Subcutaneous abdominal adipose tissue (tissue), 5 donors: ENCODE results near the gene OR4D9.
"Not testable (repeated sequence)": the region's sequence is repeated elsewhere in the genome, so short reads cannot be mapped to it uniquely, and the experiment has no call there.

Experiments
- H3K27ac ChIP-seq: one replicate; pipeline ENCODE4 v1.7.0; 2013; ENCODE audit warnings: low read depth, mild to moderate bottlenecking, inconsistent platforms, low read length, moderate library complexity
- H3K27me3 ChIP-seq, 5 donors: one replicate each; pipeline ENCODE4 v1.7.0; 2013; ENCODE audit warnings: low read length in 5 of 5, inconsistent platforms in 1 of 5; ENCODE audit not compliant: control insufficient read depth in 5 of 5, insufficient read depth in 4 of 5
- H3K36me3 ChIP-seq, 5 donors: one replicate each; pipeline ENCODE4 v1.7.0; 2013; ENCODE audit warnings: low read length in 5 of 5; ENCODE audit not compliant: control insufficient read depth in 5 of 5, insufficient read depth in 5 of 5
- H3K4me1 ChIP-seq, 5 donors: one replicate each; pipeline ENCODE4 v1.7.0; 2013; ENCODE audit warnings: low read length in 5 of 5, mild to moderate bottlenecking in 3 of 5, moderate library complexity in 1 of 5; ENCODE audit not compliant: control insufficient read depth in 5 of 5, insufficient read depth in 5 of 5
- H3K4me3 ChIP-seq, 5 donors: one replicate each; pipeline ENCODE4 v1.7.0; 2013; ENCODE audit warnings: low read length in 5 of 5, low read depth in 1 of 5
- H3K9ac ChIP-seq, 5 donors: one replicate each; pipeline ENCODE4 v1.7.0; 2013; ENCODE audit warnings: low read length in 5 of 5, mild to moderate bottlenecking in 4 of 5, moderate library complexity in 3 of 5
- H3K9me3 ChIP-seq, 5 donors: one replicate each; pipeline ENCODE4 v1.7.0; 2013; ENCODE audit warnings: low read length in 5 of 5; ENCODE audit not compliant: control insufficient read depth in 5 of 5
- donor health status: healthy.
- donor health status: healthy.
- donor health status: healthy.
- donor health status: healthy.
- donor health status: healthy.

OR4D9 gene

DNA sequence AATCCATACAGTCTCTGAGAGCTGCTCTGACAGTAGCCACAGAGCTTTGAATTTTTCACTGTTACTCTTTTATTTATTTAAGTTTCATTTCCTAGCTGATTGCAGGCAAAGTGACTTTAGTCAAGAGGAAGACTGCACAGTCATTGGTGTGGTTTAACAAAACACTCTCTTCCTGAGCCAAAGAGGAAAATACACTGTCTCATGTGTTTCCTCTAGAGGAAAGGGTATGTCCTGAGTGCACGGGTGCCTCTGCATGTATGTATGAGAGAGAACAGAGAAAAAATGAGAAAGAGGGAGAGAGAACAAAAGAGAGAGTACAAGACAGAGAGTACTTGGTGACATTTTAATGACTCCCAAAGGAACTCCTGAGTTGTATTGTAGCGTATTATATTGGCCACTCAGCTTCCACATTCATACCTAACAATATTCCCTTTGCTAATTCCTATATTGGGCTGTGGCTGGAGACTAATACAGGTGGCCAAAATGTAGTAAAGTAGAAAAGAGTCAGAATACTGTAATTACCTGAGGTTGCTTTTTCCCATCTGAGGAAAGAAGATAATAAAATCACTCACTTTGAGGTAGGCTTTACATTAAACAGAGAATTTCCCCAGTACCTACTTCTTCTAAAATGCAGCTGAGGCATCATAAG lies at the start of gene OR4D9:
Gene OR4D9 (plus strand): TSS at position 599 of the 649 bp plus-strand sequence. CDS start 3,374 bp downstream, outside the sequence.
- Histone ChIP-seq H3K9ac (no peak within 1 kb of the TSS), H3K27me3 (peaks cover 0 to 3% (median 0%) of the 10 kb centered on the region in 5 donors), H3K27ac (no peak within 1 kb of the TSS), H3K36me3 (no peaks in the 10 kb centered on the region), H3K4me1 (peaks cover 0 to 23% (median 7%) of the 10 kb centered on the region in 5 donors), H3K4me3 (peak within 1 kb of the TSS in 1 of 5 donors; percentile 28), H3K9me3 (no peaks in the 10 kb centered on the region)

DNA sequence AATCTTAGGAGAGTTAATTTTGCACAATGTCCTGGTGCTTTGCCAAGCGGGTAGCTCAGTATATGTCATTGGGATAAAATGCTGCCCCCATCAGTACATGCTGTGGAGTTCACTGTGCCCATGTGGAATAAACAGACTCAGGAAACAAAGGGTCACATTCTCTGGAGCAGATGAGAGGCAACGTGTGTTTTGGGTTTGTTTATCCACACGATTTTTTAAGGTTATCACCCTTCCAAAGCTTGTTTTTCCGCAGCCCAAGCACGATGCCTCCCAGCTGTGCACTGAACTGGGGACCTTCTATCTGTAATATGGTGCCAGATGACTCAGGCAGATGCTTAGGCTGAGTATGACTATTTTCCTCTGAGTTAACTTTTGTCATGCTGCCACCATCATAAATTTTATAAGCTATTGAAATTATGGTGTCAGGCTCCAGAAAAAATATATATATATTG lies 48.1 kb upstream of the OR4D9 start:
- no peak overlapping the region for H3K9ac ChIP-seq
- H3K9me3 ChIP-seq, result no peaks in the 10 kb centered on the region

DNA sequence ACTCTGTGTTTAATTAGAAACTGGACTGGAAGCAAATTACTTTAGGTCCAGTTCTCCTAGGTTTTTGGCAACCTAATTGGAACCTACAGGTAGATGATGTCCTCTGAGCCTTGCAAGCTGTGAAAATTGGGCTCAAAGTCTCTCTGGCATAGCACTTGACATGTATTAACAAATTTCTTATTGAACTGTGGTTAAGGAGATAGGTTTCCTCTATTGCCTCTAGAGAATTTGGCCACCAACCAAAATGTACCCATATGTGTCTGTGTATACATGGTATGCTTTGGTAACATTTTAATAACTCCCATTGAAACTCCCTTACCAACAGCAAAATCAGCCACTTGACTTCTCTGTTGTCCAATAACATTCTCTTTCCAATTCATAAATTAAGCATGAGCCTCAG lies 38.3 kb upstream of the OR4D9 start, which contains the start of gene OR4D10:
Gene OR4D10 (plus strand): TSS at position 301 of the 400 bp plus-strand sequence. CDS start 4,115 bp downstream, outside the sequence.
- H3K4me1 ChIP-seq, result no peaks in the 10 kb centered on the region
- H3K36me3 ChIP-seq, result no peaks in the 10 kb centered on the region
- H3K9ac ChIP-seq, result no peak within 1 kb of the TSS
- no peaks in the 10 kb centered on the region for H3K27me3 ChIP-seq
- H3K27ac ChIP-seq, result no peak within 1 kb of the TSS
- H3K4me3 ChIP-seq, result no peak within 1 kb of the TSS
- no peaks in the 10 kb centered on the region for H3K9me3 ChIP-seq

More for the DNA sequence above, 48.1 kb upstream of the OR4D9 start:
- Histone ChIP-seq H3K36me3 (no peaks in the 10 kb centered on the region), H3K27me3 (no peaks in the 10 kb centered on the region), H3K27ac (no peak overlapping the region), H3K4me3 (no peak overlapping the region), H3K4me1 (no peaks in the 10 kb centered on the region)

DNA sequence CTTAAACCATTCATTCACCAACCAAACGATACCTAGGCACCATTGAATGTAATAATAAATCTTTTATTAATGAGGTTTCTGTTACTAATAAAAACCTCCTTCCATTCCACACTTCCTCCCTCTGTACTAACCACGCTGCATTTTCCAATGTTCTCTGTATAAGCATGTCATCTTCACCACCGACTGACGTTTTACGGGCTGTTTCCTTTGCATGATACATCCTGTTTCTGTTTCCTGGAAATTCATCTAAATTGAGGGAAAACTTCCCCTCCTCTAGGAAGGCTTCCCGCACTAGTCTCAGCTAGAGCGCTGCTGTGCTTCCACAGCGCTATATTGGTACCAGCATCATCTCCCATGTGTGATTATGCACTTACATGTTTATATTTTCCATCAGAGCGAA lies 36.2 kb upstream of the OR4D9 start:
- peaks cover 0 to 4% (median 0%) of the 10 kb centered on the region in 5 donors for H3K4me1 ChIP-seq
- H3K9ac ChIP-seq, result no peak overlapping the region
- H3K27me3 ChIP-seq, result no peaks in the 10 kb centered on the region
- H3K27ac ChIP-seq, result no peak overlapping the region
- H3K9me3 ChIP-seq, result no peaks in the 10 kb centered on the region
- no peak overlapping the region for H3K4me3 ChIP-seq
- no peaks in the 10 kb centered on the region for H3K36me3 ChIP-seq

DNA sequence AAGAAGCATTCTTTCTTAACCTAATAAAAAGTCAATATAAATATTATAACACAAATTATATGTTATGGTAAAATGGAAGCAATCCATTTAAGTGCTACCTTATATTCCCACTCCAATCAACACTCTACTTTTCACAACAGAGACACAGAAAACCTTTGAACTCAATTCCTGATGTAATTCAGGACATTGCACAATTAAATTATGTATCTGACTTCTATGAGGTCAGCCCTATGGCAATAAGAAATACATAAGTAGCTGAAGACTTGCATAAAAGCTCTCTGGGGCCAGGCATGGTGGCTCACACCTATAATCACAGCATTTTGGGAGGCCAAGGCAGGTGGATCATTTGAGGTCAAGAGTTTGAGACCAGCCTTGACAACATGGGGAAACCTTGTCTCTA lies 31.4 kb upstream of the OR4D9 start:
- H3K9me3 ChIP-seq, result no peaks in the 10 kb centered on the region
- no peak overlapping the region for H3K27ac ChIP-seq
- H3K4me3 ChIP-seq, result no peak overlapping the region
- H3K36me3 ChIP-seq, result no peaks in the 10 kb centered on the region
- peaks cover 0 to 4% (median 0%) of the 10 kb centered on the region in 5 donors for H3K4me1 ChIP-seq
- H3K27me3 ChIP-seq, result no peaks in the 10 kb centered on the region
- H3K9ac ChIP-seq, result no peak overlapping the region

DNA sequence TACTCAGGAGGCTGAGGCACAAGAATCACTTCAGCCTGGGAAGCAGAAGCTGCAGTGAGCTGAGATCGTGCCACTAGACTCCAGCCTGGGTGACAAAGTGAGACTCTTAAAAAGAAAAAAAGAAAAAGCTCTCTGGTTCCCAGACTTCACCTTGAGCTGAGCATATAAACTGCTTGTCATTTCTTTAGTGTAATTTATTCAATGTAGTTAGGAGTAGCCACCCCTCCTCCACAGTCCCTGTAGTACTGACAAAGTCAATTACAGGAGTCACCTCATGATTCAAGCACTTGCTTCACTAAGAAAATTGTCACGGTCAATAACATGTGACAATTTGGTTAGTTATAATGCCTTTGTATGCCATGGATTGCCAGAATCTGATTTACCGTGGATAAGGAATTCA lies 31.0 kb upstream of the OR4D9 start:
- Histone ChIP-seq H3K27me3 (no peaks in the 10 kb centered on the region), H3K9ac (no peak overlapping the region), H3K27ac (no peak overlapping the region), H3K36me3 (no peaks in the 10 kb centered on the region), H3K9me3 (no peaks in the 10 kb centered on the region), H3K4me1 (peaks cover 0 to 4% (median 0%) of the 10 kb centered on the region in 5 donors), H3K4me3 (no peak overlapping the region)

DNA sequence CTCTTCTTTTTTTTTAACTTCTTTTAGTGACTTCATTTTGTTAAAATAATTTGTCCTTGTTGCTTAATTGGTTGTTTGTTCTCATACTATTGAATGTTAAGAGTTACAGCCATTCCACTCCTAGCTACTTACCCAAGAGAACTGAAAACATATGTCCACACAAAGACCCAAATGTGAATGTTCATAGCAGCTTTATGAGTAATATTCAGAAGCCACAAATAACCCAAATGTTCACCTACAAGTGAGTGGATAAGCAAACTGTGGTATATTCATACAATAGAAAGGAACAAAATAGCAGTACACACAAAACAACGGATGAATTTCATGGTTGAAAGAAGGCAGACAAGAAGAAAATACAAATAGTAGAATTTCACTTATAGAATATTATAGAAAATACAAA lies 9.4 kb upstream of the OR4D9 start:
- no peak overlapping the region for H3K27ac ChIP-seq

DNA sequence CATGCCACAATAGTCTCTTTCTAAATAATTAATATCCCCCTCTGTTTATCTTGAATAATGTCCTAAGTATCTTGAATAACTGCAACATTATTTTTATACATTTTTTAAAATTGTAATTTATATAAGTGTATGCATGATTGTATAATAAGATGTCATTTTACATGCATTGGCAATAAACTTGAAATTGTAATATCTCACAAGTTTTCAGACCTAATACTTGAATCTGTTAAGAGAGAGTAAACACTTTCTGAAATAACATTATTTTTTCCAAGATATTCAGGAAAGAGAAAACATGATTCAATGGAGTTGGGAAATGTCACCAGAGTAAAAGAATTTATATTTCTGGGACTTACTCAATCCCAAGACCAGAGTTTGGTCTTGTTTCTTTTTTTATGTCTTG lies 8.1 kb upstream of the OR4D9 start, which contains the start of gene OR4D11:
Gene OR4D11 (plus strand): TSS at position 301 of the 400 bp plus-strand sequence. CDS start 0 bp downstream, at position 301.
- Histone ChIP-seq H3K27ac (no peak within 1 kb of the TSS), H3K36me3 (no peaks in the 10 kb centered on the region), H3K9ac (no peak within 1 kb of the TSS), H3K27me3 (no peaks in the 10 kb centered on the region), H3K4me3 (no peak within 1 kb of the TSS), H3K4me1 (no peaks in the 10 kb centered on the region), H3K9me3 (no peaks in the 10 kb centered on the region)

More for the DNA sequence above, 9.4 kb upstream of the OR4D9 start:
- Histone ChIP-seq H3K36me3 (no peaks in the 10 kb centered on the region), H3K4me3 (no peak overlapping the region), H3K9me3 (no peaks in the 10 kb centered on the region), H3K4me1 (no peaks in the 10 kb centered on the region), H3K9ac (no peak overlapping the region), H3K27me3 (no peaks in the 10 kb centered on the region)

DNA sequence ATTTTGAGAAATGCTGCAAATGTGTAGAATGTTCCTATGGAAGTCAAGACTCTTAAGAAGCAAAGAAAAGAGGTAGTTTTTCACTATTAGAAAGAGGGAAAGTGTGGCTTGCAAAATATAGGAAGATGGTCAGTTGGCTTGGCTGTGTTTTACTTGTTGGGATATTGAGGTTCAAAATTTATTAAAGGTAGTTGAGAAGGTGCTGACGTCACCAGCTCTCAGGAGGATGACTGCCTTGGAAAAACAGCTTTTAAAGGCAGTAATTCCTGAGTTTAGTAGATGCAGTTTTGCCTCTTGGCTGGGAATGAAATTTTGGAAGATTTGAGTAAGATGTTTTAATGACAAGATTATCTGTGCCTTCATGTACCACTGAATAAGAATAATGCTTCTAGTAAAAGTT lies 336 bp downstream of the OR4D9 start:
- Histone ChIP-seq H3K27ac (no peak overlapping the region), H3K4me3 (no peak overlapping the region), H3K9ac (no peak overlapping the region), H3K9me3 (no peaks in the 10 kb centered on the region), H3K4me1 (peaks cover 0 to 23% (median 7%) of the 10 kb centered on the region in 5 donors), H3K36me3 (no peaks in the 10 kb centered on the region), H3K27me3 (peaks cover 0 to 3% (median 0%) of the 10 kb centered on the region in 5 donors)

DNA sequence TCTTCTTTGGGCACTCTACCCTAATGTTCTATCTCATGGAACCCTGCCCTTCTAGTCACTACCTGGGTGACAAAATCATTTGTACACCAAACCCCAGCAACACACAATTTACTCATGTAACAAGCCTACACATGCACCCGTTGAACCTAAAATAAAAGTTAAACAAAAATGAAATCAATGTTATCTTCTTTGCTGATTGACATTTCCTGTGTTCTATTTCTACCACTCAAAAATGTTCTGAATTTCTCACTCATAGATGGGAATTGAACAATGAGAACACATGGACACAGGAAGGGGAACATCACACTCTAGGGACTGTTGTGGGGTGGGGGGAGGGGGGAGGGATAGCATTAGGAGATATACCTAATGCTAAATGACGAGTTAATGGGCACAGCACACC lies 8.8 kb downstream of the OR4D9 start:
- not testable (repeated sequence) for H3K9ac ChIP-seq, H3K4me1 ChIP-seq, H3K4me3 ChIP-seq, H3K36me3 ChIP-seq, H3K9me3 ChIP-seq, H3K27me3 ChIP-seq, H3K27ac ChIP-seq
